NCI-H345 (cell line): Measurements from ENCODE around the gene ABCB11.
"Not testable (repeated sequence)": the region's sequence is repeated elsewhere in the genome, so short reads cannot be mapped to it uniquely, and the experiment has no call there.

Source experiments
- DNase-seq: peaks from one replicate; lab custom pipeline; 2025; lab: John Stamatoyannopoulos, UW

The ABCB11 gene

GRCh38 chr2:169031202-169031601, at the start of gene ABCB11:
TSS of gene ABCB11 (minus strand) at chr2:169031324. CDS start at chr2:169018125, 13,199 bp downstream.
- no peak for DNase-seq

DNA sequence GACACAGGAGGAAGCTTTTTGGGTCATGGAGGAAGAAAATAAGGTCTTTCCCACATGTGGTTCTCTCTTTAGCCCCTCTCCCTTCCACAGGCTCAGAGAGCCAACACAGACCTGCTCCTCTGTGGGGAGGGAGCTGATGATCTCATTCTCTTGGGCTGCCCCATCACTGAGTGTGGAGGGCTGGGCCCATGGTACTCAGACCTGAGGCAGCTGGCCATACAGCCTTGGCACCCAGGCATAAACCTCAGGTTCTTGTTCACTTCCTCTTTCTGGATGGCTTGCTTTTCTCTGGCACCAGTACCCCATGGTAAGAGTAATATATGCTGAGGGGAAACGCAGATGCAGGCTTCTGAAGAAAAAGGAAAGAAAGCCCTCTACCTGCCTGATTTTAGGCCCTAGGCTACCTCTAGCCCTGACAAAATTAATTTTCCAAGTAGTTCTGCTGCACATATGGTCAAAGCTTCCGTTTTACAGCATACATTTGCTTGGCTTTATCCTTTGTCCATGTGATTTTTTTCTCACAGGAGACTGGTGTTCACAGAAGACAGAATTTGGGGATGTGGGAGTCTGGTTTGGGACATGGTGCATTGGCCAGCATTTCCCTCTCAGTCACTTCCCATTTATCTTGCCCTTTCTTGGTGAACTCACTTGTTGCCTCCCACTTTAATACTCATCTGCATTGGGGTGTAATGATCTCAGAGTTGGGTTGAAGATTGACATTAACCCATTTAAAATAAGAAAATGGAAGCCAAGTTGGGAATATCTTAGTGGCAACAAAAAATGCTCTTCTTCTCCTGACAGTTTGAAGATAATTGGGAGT, 49.3 kb upstream of the ABCB11 start:
- DNase-seq = no peak

DNA sequence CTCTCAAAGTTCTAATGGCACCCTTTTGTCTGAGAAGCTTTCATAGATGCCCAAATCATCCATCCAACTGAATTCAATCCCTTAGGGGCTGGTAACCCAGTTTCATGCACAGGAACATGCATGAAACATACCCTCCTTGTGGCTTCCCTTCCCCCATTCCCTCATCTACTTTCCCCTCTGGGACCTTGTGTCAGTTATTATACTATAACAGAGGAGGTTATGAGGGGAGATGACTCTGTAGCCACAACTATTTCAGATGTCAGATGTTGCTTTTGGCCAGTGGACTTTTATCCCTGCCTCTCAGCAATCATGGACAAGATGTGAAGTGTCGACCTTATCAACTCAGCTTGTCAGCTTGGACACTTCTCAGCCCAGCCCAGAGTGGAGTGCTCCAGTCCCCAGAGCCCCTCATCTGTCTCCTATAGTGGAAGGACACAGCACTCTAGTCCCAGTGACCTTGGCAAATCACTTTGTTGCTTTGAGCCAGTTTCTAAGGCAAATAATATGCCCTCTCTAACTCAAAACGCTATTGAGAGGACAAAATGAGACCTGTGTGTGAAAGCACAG, 46.6 kb upstream of the ABCB11 start:
- DNase-seq = no peak

GRCh38 chr2:169073963-169074751, 43.0 kb upstream of the ABCB11 start:
- no peak for DNase-seq

GRCh38 chr2:169073211-169073962, 42.3 kb upstream of the ABCB11 start:
- no peak for DNase-seq

DNA sequence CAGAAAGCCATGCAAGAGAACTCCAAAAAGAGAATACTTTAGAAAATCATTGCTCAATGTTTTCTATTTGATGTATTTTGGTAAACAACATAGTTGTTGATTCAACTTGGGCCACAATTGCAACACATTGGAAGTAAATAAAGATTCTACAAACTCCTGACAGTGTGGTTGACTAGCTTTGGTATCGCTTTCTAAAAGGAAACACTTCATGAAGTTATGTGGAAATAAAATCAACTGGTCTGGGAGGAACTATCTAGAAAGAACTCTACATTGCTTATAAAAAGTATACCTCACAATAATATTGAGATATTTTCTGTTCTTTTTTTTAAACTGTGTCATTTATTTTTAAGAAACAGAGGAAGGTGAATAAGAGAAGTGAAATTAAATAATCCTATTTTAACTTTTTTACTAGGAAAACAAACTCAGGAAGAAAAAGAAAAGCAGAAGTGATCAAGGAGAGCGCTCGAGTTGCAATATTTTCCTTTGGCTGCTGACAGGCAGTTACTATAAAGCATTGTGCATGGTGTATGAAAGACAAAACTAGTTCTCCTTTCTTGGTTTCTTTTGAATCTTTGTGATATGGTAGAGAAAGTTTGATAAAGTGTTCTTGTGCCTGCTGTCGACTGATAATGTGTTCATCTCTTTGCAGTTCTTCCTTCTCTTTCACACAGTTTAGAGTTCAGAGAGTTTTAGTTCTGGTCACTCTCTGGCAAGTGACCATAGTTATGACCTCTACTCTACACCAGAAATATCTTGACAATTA, 41.2 kb upstream of the ABCB11 start:
- no peak for DNase-seq

GRCh38 chr2:169071455-169071854, 40.3 kb upstream of the ABCB11 start:
- DNase-seq = no peak

GRCh38 chr2:169069833-169070232, 38.7 kb upstream of the ABCB11 start:
- no peak for DNase-seq

DNA sequence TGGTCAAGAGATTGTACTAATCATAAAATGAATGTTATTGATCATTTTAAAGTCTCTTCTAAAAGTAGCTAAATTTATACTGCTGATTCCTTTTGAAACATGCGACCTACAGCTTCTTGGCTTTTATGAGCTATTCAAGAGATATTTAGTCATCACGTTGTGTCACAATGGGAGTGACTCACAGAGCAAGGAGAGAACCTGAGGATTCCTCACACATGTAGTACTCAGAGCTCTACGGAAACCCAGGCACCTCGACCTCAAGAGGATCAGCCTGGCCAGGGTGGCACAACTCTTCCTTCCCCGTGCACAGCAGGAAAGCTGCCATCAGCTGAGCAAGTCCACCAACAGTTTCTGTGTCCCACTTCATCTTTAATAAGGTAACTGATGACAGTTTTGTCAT, 38.2 kb upstream of the ABCB11 start, which contains the start of gene DHRS9:
DHRS9 (plus strand) TSS at position 223 of the 400 bp plus-strand sequence. CDS start 12,019 bp downstream, outside the sequence.
- DNase-seq = no peak

DNA sequence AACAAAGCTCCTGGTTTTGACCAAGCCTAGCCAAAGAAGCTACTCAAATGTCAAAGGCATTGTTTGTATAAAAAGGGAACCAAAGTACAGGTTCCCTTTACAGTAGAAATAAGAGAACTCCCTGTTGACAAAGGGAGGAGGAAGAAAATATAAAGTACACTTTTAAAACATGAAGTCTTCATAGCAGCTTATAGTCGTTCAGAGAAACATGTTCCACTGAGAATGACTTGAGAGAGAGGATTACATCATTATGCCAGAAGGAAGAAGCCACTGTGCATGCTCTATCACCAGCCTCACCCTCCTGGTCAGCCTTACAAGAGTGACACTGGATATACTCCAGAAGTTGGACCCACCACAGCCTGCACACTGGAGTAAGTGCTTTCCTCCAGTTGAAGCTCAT, 35.8 kb upstream of the ABCB11 start:
- DNase-seq = no peak

GRCh38 chr2:169065864-169066517, 34.9 kb upstream of the ABCB11 start:
- no peak for DNase-seq

- no peak for DNase-seq
Observed at GRCh38 chr2:169065422-169065821, 34.3 kb upstream of the ABCB11 start.

DNA sequence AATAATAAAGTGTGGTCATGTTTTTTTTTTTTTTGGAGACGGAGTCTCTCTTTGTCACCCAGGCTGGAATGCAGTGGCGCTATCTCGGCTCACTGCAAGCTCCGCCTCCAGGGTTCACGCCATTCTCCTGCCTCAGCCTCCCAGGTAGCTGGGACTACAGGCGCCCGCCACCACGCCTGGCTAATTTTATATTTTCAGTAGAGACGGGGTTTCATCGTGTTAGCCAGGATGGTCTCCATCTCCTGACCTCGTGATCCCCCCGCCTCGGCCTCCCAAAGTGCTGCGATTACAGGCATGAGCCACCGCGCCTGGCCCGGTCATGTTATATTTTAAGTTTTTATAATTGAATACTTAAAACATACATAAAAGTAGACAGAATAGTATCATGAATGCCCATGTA, 33.1 kb upstream of the ABCB11 start:
- DNase-seq = not testable (repeated sequence)

- DNase-seq = not testable (repeated sequence)
Observed at GRCh38 chr2:169054575-169054974, 23.5 kb upstream of the ABCB11 start.

GRCh38 chr2:169050476-169051240, 19.5 kb upstream of the ABCB11 start:
- no peak for DNase-seq

DNA sequence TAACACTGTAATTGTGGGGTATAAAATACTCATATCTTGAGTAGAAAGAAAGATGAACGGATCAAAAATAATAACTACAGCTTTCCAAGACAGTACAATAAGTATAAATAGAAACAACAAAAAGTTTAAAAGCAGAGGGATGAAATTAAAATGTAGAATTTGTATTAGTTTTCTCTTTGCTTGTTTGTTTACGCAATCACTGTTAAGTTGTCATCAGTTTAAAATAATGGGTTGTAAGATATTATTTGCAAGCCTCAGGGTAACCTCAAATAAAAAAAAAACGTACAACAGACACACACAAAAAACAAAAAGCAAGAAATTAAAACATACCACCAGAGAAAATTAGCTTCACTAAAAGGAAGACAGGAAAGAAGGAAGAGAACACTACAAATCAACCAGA, 18.0 kb upstream of the ABCB11 start:
- no peak for DNase-seq

GRCh38 chr2:169047256-169048250, 16.4 kb upstream of the ABCB11 start:
- DNase-seq = no peak

DNA sequence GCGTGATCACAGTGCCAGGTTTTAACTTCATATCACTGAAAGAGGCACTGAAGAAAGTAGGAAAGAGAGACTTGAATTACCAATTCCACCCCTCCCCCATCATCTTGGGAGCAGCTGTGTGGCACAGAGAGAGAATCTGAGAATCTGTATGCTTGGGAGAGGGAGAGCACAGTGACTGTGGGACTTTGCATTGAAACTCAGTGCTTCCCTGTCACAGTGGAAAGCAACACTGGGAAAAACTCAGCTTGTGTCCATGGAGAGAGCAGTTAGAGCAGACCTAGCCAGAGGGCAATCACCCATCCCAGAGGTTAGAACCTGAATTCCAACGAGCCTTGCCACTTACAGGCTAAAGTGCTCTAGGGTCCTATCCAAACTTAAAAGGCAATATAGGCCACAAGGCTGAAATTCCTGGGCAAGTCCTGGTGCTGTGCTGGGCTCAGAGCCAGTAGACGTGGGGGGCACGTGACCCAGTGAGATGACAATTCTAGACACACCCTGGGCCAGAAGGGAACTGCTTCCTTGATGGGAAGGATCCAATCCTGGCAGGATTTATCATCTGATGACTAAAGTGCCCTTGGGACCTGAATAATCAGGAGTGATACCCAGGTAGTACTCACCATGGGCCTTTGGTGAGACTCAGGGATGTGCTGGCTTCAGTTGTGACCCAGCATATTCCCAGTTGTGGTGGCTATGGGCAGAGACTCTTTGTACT, 15.5 kb upstream of the ABCB11 start:
- no peak for DNase-seq
